ENCODE measurements around the gene SLC36A3.

SLC36A3 gene

DNA sequence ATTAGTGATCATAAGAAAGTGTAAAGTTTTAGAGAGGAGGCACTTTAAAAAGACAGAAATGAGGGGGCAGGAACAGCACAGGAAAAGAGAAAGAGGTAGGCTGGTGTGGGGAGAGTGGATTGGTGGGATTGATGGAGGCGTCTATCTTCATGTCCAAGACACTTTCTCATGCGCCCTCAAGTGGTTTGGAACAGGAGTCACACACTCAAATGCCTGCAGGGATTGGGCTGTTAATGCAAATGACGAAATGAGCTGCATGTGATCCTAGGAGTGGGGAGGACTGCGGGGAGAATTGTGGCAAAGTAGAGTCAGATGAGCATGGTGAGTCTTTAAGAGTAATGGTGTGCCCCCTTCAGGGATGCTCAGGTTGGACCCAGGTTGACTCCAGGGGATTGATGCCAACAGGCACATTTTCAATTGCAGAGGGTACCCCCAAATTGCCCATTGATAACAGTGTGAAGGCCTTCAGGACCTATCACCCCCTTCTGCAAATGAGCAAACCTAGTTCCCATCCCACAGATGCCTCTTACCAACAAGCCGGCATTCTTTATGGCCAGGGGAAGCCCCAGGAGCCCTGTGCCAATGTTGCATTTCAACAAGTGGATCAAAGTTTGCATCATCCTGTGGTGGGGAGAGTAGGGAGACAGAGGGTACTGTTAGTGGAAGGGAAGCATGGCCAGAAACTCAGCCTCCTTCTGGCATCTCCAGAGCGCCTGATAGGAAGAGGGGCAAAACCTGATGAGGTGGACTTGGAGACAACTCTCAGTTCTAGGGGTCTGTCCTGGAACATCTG, 5.3 kb downstream of the SLC36A3 start:
- no peak for DNase-seq

DNA sequence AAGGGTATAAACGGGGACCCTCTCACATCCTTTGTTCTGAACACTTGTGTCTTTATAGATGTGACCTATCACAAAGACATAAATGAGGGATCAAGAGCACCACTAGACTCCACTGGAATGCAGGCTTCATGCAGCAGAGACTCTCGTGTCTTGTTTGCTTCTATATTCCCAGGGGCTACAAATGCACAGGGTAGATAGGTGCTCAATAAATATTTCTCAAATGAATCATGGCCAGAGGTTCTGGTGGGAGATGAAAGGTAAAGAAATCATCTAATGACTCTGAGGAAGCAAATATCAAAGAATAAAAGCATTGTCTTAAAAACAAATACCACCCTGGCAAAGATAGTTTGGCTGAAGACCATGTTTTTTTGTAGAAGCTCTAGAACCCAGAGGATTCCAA, 6.6 kb downstream of the SLC36A3 start:
- no peak for DNase-seq

DNA sequence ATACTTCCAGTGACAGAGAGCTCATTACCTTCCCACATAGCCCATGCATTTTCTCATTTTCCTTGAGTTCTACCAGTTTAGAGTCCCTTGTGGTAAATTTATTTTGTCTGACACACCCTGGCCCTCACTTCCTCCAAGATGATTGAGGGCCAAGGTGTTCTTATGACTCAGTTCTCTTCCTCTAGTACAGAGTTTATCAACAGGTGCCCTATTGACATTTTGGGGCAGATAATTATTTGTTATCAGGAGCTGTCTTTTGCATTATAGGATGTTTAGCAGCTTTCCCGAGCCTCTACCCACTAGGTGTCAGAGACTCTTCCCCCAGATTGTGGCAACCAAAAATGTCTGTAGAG, 7.1 kb downstream of the SLC36A3 start:
- no peak for DNase-seq

DNA sequence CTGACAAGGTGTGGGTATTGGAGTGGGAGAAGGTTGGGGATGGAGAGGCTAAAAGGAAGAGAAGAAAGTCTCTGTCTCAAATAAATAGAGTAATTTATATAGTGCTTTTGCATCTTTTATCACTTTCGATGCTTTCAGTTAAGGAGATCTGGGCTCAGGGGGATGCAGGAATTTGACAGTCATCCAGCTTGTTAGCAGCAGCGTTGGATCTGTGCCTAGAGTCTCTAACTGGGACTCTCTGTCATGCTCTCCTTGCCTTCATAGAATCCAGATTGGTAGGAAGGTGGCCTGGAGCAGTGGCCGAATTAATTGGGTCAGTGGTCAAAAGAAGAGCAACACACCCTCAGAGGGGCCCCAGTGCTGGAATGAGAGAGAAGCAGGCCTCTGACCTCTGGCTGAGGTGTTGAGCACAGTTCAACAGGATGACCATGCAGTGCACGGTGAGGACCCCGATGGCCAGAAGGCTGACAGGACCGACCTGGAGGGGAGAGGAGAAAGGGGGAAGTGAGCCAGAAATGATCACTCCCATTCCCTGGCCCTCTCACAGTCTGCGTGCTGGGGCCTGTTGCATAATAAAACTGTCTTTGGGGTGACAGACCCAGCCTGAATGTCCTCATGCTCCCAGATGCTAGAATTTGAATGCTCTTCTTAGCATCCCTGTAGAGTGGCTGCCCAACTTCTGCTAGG, 7.6 kb downstream of the SLC36A3 start:
- no peak for DNase-seq

DNA sequence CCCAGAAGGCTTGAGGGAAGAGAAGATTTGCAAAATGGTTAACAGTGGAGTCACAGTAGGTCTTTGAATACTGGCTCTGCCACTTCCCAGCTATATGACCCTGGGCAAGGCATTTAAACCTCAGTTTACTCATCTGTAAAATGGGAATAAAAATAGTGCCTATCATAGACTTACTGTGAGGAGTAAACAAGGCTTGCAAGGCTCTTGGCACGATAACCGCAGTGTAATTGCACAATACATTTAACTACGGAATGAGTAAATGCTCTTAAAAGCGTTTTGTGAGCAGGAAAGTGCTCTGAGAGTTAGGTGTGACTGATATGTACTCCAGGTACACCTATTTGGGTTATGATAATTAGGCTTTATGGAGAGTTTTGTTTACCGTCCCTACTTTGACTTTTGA, 8.4 kb downstream of the SLC36A3 start:
- no peak for DNase-seq

DNA sequence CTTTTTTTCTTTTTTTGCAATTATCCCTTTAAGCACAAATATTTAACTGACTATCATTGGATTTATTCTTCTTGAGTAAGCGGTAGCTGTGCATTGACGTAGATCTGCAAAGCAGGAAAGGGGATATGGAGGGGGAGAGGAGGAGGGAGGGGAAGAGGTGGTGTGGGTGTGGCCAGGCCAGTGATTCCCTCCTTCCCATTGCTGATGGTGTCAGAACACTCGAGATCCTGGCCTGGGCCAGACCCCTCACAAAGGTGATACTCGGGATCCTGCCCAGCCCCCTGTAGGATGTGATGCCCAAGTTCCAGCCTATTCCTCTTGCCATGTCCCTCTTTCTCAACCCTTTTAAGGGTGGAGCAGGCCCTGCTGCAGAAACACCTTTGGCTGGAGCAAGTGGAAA, 9.9 kb downstream of the SLC36A3 start:
- DNase-seq: no peak

DNA sequence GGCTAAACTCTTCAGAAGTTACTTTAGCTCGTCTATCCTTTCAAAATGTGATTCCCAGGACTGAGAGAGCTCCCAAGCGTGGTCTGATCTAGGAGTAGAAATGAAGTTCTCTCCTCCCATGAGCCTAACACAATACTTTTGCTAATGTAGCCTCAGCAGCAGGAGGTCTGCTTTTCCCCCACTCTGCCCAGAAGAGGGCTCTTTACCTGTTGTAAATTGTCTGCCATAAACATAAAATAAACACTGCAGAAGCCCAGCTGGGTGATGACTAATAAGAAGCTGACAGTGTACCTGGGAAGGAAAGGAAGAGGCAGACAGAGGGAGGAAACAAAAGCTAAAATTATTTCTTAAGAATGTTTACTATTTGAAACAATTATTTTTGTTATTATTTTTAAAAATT, 15.4 kb downstream of the SLC36A3 start:
- no peak for DNase-seq

DNA sequence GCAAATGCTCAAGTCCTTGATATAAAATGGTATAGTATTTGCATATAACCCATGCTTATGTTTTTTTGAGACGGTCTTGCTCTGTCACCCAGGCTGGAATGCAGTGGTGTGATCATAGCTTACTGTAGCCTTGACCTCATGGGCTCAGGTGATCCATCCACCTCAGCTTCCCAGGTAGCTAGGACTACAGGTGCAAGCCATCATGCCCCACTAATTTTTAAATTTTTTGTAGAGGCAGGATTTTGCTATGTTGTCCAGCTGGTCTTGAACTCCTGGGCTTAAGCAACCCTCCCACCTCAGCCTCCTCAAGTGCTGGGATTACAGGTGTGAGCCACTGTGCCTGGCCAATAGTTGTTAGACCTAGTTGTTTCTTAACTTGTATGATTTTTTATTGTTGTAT, 17.3 kb downstream of the SLC36A3 start:
- no peak for DNase-seq

DNA sequence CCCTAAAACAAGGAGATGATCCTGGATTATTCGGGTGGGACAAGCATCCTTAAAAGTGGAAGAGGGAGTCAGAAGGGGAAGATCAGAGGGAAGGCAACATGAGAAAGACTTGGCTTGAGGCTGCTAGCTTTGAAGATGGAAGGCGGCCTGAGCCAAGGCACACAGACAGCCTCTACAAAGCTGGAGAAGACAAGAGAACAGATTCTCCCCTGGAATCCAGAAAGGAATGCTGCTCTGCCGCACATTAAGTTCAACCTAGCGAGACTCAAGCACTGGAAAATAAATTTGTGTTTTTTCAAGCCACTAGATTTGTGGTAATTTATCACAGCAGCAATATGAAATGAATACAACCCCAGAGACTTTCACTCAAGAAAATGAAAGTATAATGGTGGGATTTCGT, 17.9 kb downstream of the SLC36A3 start:
- no peak for DNase-seq

DNA sequence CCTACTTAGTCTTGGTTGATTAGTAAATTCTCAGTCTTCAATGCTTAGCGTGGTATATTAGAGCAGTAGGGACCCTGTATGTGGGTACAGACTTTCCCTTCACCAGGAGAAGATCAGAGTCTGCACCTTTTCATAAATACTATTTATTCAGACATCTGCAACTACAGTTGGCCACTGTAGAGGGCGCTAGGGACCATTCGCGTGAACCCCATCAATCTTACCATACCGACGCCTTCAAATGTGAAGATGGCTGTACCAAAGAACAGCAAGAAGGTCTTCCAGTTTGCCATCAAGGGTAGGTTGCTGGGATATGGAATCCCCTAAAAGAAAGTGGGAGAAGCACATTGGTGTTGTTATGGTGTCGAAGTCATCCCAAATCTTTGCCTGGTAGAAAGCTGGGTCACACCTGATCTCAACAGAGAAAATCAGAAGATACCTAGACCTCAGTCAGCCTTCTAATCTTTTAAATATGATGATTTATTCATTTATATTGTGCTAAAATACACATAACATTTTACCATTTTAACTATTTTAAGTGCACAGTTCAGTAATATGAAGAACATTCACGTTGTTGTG, 19.1 kb downstream of the SLC36A3 start:
- DNase-seq: no peak

DNA sequence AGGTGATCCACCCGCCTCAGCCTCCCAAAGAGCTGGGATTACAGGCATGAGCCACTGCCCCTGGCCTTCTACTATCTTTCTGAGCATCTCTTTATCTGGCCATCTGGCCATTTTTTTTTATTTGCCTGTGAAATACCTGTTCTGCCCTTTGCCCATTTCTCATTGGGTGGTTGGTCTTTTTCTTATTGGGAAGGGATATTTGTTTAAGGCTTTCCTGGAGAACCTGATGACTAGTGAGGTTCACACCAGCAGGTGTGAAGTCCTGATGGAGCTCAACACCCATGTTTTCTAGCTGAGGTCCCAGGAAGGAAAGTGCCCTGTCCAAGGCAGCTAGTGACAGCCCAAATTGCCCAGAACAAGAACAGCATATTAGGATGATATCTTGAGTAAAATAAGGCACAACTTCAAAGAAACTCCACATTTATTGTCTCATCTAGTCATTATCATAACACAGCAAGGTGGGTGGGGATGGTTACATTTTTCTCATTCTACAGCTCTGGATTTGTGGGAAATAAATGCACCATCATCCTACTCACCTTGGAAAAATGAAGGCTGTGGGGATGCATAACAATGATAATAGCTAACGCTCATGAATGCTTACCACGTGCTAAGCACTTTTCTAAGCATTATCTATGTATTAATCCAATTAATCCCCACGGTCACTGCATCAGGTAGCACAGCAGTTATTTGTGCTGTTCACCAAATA, 20.3 kb downstream of the SLC36A3 start:
- no peak for DNase-seq

DNA sequence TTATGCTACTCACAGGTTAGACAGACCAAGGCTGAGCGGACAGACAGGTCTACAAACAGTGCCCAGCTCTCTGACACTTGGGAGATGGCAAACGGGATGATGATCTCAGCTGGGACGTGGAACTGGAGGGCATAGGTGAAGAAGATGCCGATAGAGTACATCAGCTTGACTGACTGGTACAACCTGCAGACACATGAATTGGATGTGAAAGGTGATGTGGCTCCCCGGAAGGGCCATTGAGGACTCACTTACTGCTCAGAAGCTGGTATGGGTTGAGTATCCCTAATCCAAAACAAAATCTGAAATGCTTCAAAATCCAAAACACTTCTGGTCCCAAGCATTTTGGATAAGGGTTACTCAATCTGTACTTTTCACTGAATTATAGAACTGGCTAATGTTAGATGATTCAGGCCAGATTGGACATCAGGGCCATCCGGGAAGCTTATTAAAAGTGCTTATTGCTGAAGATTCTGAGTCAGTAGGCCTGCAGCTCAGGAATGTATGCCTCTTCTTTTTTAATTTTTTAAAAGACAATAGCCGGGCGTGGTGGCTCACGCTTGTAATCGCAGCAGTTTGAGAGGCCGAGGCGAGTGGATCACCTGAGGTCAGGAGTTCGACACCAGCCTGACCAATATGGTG, 22.4 kb downstream of the SLC36A3 start:
- no peak for DNase-seq

DNA sequence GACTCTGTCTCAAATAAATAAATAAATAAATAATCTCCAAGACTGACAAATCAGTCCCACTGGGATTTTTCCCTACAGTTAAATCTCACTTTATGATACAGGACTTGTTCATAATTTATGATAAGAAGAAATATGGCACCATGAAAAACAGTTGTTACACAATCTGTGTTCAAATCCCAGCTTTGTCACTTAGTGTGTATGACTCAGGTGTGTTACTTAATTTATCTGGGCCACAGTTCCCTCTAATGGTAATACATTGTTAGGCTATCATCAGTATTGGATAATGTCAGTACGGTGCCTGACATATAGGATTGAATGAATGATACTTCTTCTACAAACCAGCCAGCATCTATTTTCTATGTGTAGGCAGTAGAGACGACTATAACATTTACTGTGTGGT, 23.1 kb downstream of the SLC36A3 start:
- no peak for DNase-seq

DNA sequence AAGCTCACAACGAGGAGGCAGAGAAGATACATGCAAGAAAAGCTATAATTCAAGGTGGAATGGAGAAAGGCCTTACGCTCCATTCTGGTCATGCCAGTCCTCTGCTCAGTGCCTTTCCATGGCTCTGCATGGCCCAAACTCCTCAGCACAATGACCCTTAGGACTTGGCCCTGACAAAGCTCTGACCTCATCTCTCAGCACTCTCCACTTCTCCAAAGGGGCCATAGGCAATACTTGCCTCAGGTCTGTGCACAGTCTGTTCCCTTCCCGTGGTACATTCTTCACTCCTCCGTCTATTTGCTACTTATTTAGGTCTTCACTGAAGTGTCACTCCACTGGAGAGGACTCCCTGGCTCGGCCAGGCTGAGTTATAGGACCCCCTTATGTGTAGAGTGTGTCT, 24.7 kb downstream of the SLC36A3 start:
- DNase-seq: no peak

DNA sequence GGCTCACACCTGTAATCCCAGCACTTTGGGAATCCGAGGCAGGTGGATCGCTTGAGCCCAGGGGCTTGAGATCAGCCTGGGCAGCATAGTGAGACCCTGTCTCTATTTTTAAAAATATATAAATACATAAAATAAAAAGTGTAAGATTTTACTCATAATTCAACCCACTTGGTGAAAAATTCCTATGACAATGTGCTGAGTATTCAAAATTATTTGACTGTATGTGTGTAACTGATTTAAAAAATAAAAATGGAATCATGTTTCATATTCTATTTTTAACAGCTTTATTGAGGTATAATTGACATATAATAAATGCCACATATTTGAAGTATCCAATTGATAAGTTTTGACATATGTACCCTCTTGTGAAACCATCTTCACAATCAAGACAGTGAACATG, 27.8 kb downstream of the SLC36A3 start:
- DNase-seq: no peak

DNA sequence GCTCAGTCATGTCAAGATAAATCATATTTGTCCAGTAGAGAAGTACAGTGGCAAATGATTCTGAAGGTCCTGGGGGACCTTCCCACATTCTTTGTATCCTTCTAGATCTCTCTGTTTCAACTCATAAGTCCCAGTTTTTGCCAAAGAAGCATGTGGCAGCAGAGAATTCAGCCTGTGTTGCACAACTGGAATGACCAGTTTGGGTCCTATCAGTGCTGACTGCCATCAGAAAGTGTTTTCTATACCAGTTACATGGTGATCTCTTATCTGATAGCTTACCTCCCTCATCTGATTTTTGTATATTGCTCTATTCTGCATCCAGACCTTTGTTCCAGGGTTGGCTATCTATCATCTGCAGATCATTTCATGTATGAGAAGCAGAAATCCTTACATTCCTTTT, 28.9 kb downstream of the SLC36A3 start:
- no peak for DNase-seq

DNA sequence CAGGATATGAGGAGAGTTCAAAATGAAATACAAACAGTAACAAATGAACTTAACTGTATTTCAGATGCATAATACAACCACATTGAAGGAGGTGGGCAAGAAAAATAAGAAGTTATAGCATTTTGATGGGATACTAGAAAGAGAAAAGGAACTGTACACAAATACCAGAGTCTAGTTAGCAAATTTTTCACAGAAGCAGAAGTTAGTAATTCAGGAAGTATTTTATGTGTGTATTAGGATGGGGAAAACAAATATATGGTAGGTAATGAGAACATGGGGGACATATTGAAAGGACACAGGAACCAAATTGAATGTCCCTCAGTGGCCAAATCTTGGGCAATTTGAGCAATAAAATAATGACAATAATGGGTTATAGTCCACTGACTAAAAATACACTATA, 32.2 kb downstream of the SLC36A3 start:
- DNase-seq: no peak

DNA sequence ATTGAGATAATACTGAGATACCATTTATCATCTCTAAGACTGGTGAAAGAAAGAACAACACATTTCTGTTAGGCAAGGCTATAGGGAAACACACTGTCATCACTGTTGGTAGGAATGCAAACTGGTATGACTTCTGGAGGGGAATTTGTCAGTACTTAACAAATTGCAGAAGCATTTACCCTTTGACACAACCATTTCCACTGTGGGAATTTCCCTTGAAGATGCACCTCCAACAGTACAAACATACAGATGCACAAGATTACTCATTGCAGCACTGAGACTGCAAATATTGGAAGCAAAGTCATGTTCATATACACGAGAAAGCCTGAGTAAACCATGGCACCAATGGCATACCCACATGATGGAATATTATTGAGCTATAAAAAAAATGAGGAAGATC, 33.0 kb downstream of the SLC36A3 start:
- DNase-seq: peak; percentile 36

DNA sequence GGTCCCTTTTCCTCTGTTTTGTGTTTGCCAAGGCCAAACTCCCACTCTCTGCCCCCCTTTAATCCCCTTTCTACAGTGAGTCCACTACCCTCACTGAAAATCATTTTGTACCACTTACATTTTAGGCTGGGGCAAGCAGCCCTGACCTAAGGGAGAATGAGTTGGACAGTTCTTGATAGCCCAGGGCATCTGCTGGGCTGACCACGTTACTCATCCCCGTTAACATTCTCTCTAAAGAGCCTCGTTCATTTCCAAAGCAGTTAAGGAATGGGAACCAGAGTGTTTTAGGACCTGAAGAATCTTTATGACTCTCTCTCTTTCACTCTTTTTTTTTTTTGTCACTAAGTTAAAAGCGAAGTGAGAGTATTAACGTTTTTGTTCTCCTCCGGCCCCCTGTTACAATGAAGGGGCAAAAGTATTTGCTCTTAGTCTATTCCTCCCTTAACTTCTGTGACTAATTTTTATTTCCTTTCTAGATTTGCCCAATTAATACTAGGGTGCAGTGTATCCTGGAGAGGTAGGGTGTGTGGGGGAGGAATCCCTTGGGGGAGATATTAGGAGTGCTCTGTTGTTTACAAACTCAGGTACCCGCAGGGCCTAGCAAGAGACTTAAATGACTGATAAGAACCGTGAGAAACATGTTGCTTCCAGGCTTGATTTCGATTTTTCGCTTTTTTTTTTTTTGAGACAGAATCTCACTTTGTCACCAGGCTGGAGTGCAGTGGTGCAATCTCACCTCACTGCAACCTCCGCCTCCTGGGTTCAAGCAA, 35.9 kb downstream of the SLC36A3 start:
- no peak for DNase-seq

DNA sequence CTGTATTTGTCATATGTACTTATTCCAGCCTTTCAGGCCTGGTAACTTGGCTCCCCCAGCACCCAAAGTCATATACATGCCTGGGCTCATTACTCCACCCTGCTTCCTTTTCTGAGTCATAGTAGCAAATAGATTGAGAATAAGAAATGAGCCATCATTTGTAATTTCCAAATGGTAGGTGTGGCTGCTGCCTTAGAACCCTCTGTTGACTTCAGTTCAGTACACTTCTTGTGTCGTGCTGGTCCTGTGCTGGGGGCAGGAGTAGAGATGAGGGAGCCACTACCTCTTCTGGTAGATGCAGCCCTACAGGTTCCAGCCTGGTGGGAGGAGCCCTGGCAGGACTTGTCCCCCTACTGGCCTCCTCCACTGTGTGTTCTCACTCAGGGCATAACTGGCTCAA, 39.5 kb downstream of the SLC36A3 start:
- DNase-seq: peak; percentile 32

DNA sequence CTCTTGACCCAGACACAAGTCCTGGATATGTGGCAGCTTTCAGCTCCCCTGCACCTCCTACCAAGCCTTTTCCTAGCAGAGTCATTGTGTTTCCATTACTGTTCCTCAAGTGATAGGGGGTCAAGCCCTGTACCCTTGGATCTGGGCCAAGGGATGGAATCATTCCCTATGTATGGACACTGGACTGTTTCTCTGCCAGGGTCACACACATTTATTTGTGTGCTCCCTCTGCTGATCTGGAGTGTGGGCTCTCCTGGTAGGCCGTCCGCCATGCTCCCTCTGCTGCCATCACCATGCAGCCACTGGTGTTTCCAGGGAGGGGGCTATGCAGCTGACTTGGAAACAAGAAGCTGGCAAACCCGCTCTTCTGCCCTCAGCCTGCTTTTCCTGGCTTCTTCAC, 41.0 kb downstream of the SLC36A3 start:
- DNase-seq: no peak

DNA sequence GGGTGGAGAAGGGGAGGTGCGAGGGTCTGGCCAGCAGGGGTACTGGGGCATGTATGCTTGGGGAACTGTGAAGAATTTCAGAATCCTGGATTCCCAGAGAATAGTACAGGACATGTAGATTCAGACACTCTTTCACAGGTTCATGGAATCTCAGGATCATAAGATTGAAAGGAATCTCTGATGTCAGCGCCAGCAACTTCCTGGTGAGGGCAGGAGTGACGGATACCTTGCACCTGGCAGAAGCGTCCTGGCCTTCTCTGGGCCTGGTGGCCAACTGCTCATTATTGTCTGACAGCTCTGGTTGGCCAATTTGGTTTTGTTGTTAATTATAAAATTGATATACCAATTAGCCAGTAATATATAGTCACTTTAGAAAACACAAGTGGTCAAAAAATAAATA, 43.6 kb downstream of the SLC36A3 start:
- no peak for DNase-seq

DNA sequence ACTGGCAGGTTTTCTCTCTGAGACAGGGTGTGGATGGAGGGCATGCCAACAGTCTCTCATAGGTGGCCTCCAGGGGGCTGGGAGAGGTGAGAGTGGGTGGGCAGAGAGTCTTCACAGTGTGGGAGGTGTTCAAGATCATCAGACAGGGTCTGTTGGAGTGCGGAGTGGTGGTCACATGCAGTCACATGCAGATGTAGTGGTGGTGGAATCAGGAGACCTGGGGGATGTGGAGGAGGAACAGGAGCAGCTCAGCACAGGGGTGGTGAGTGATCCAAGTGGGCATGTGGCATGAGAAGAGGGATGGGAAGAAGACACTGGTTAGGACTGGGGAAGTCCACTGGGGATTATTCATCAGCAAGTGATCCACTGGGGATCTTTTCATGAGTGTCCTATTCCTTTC, 44.8 kb downstream of the SLC36A3 start:
- no peak for DNase-seq

All from stimulated activated CD4-positive, alpha-beta T cell treated with anti-CD3 and anti-CD28 coated beads, Interleukin-4, amount 100 ng/mL, for 24 hours (primary cell).